GM21447 (cell line): ENCODE data around the gene SOX6.
"Not testable (repeated sequence)": the region's sequence is repeated elsewhere in the genome, so short reads cannot be mapped to it uniquely, and the experiment has no call there.

Experiments used
- ATAC-seq: cut with Tn5 transposase; IDR thresholded peaks from one replicate; pipeline ENCODE4 v1.9.1; 2021; ENCODE audit not compliant: unreplicated experiment

The SOX6 gene

GRCh38 chr11:15940462-15941205, 415.7 kb downstream of the SOX6 start:
- ATAC-seq: no peak

- ATAC-seq: no peak
These were observed 417.4 kb downstream of the SOX6 start for GRCh38 chr11:15938983-15939382.

GRCh38 chr11:15938121-15938611, 418.2 kb downstream of the SOX6 start:
- no peak for ATAC-seq

GRCh38 chr11:15937601-15938120, 418.7 kb downstream of the SOX6 start:
- ATAC-seq: no peak

GRCh38 chr11:15936011-15936410, 420.3 kb downstream of the SOX6 start:
- no peak for ATAC-seq

- no peak for ATAC-seq
These were observed 421.0 kb downstream of the SOX6 start for GRCh38 chr11:15935373-15935772.

- ATAC-seq: no peak
These were observed 422.3 kb downstream of the SOX6 start for GRCh38 chr11:15933886-15934625.

- no peak for ATAC-seq
These were observed 423.9 kb downstream of the SOX6 start for GRCh38 chr11:15932417-15932816.

- no peak for ATAC-seq
These were observed 424.8 kb downstream of the SOX6 start for GRCh38 chr11:15931497-15931896.

GRCh38 chr11:15930442-15931025, 425.8 kb downstream of the SOX6 start:
- no peak for ATAC-seq

- no peak for ATAC-seq
These were observed 426.9 kb downstream of the SOX6 start for GRCh38 chr11:15929371-15929901.

- no peak for ATAC-seq
These were observed 428.5 kb downstream of the SOX6 start for GRCh38 chr11:15927864-15928217.

- no peak for ATAC-seq
These were observed 429.0 kb downstream of the SOX6 start for GRCh38 chr11:15927196-15927863.

- ATAC-seq: no peak
These were observed 430.3 kb downstream of the SOX6 start for GRCh38 chr11:15926071-15926470.

GRCh38 chr11:15923183-15923582, 433.2 kb downstream of the SOX6 start:
- ATAC-seq: no peak

- not testable (repeated sequence) for ATAC-seq
These were observed 433.6 kb downstream of the SOX6 start for GRCh38 chr11:15922745-15923144.

- no peak for ATAC-seq
These were observed 435.3 kb downstream of the SOX6 start for GRCh38 chr11:15920856-15921629.

GRCh38 chr11:15918674-15919073, 437.7 kb downstream of the SOX6 start:
- ATAC-seq: no peak

- ATAC-seq: no peak
These were observed 438.1 kb downstream of the SOX6 start for GRCh38 chr11:15918212-15918611.
